GM21786 (cell line): Measurements from ENCODE around the gene SLC39A6.
"Not testable (repeated sequence)": the region's sequence is repeated elsewhere in the genome, so short reads cannot be mapped to it uniquely, and the experiment has no call there.

Experiments used
- ATAC-seq: cut with Tn5 transposase; IDR thresholded peaks from one replicate; pipeline ENCODE4 v1.9.1; 2021; ENCODE audit not compliant: unreplicated experiment

SLC39A6 gene

GRCh38 chr18:36139245-36139644, 10.1 kb upstream of the SLC39A6 start:
- no peak for ATAC-seq

- ATAC-seq, result no peak
These were observed 6.1 kb upstream of the SLC39A6 start for GRCh38 chr18:36135264-36135663.

GRCh38 chr18:36132756-36133155, 3.6 kb upstream of the SLC39A6 start:
- no peak for ATAC-seq

GRCh38 chr18:36131692-36132483, 2.7 kb upstream of the SLC39A6 start:
- ATAC-seq, result no peak

GRCh38 chr18:36130883-36131653, 1.9 kb upstream of the SLC39A6 start:
- no peak for ATAC-seq

GRCh38 chr18:36130039-36130831, 1.1 kb upstream of the SLC39A6 start:
- ATAC-seq, result peak; percentile 10

GRCh38 chr18:36128907-36129299, 237 bp downstream of the SLC39A6 start:
- peak; percentile 13 for ATAC-seq

GRCh38 chr18:36128530-36128870, 640 bp downstream of the SLC39A6 start:
- ATAC-seq, result no peak

- no peak for ATAC-seq
These were observed 1.2 kb downstream of the SLC39A6 start for GRCh38 chr18:36127836-36128529.

GRCh38 chr18:36126668-36127067, 2.5 kb downstream of the SLC39A6 start:
- no peak for ATAC-seq

- no peak for ATAC-seq
These were observed 4.3 kb downstream of the SLC39A6 start for GRCh38 chr18:36124841-36125240.

- ATAC-seq, result no peak
These were observed 8.8 kb downstream of the SLC39A6 start for GRCh38 chr18:36120297-36120696.

GRCh38 chr18:36116771-36117170, 12.4 kb downstream of the SLC39A6 start:
- ATAC-seq, result not testable (repeated sequence)

GRCh38 chr18:36114738-36115137, 14.4 kb downstream of the SLC39A6 start:
- no peak for ATAC-seq

GRCh38 chr18:36114251-36114650, 14.9 kb downstream of the SLC39A6 start:
- no peak for ATAC-seq

GRCh38 chr18:36112302-36112701, 16.8 kb downstream of the SLC39A6 start:
- ATAC-seq, result no peak

- ATAC-seq, result no peak
These were observed 19.4 kb downstream of the SLC39A6 start for GRCh38 chr18:36109737-36110136.

- ATAC-seq, result no peak
These were observed 20.5 kb downstream of the SLC39A6 start for GRCh38 chr18:36108601-36109000.

GRCh38 chr18:36108196-36108595, 20.9 kb downstream of the SLC39A6 start:
- ATAC-seq, result no peak

GRCh38 chr18:36107477-36107876, 21.7 kb downstream of the SLC39A6 start:
- ATAC-seq, result no peak

- no peak for ATAC-seq
These were observed 24.4 kb downstream of the SLC39A6 start for GRCh38 chr18:36104749-36105148.
